ENCODE data around the gene MOB1A.
A peak's percentile ranks its signal among the peaks of the same experiment; 100 is the strongest.

MOB1A gene

GRCh38 chr2:74201196-74201595 is 22.5 kb upstream of the MOB1A start:
- Histone ChIP-seq H4K20me1 (ENCODE audit: insufficient read depth, low read length) (no peaks in the 10 kb centered on the region), H3K4me1 (ENCODE audit: insufficient read depth, low read length, severe bottlenecking) (peaks cover 57% of the 10 kb centered on the region), H3K9me2 (ENCODE audit: low read depth, low read length) (no peaks in the 10 kb centered on the region), H3F3A (ENCODE audit: insufficient read depth, low read length) (no peaks in the 10 kb centered on the region), H3K79me2 (ENCODE audit: insufficient read depth, low read length) (peaks cover 71% of the 10 kb centered on the region), H3K4me2 (ENCODE audit: low read length) (peak overlapping the region; percentile 92), H3K9ac (ENCODE audit: low read length) (no peak overlapping the region), H3K27ac (ENCODE audit: low read depth, low read length, poor library complexity, severe bottlenecking) (no peak overlapping the region), H3K27me3 (ENCODE audit: insufficient read depth, low read length) (no peaks in the 10 kb centered on the region), H3K36me3 (ENCODE audit: insufficient read depth, low read length) (peaks cover 62% of the 10 kb centered on the region), H2AFZ (ENCODE audit: low read length) (no peak overlapping the region), H3K4me3 (ENCODE audit: low read depth, low read length, poor library complexity, severe bottlenecking) (peak overlapping the region; percentile 77), H3K9me3 (ENCODE audit: low read length) (no peaks in the 10 kb centered on the region)
- TF ChIP-seq CTCF (IDR thresholded peaks at IDR 0.05; ENCODE audit: low read length) = no peak
- no peak for TF ChIP-seq EZH2 (IDR thresholded peaks at IDR 0.05; ENCODE audit: borderline replicate concordance, low read length)

- TF ChIP-seq EZH2 (IDR thresholded peaks at IDR 0.05; ENCODE audit: borderline replicate concordance, low read length) (no peak), CTCF (IDR thresholded peaks at IDR 0.05; ENCODE audit: low read length) (no peak)
- no peaks in the 10 kb centered on the region for H3F3A ChIP-seq (ENCODE audit: insufficient read depth, low read length)
- peak overlapping the region; percentile 92 for H3K4me2 ChIP-seq (ENCODE audit: low read length)
- H4K20me1 ChIP-seq (ENCODE audit: insufficient read depth, low read length) = no peaks in the 10 kb centered on the region
- H3K79me2 ChIP-seq (ENCODE audit: insufficient read depth, low read length) = peaks cover 58% of the 10 kb centered on the region
- peaks cover 49% of the 10 kb centered on the region for H3K36me3 ChIP-seq (ENCODE audit: insufficient read depth, low read length)
- H3K9ac ChIP-seq (ENCODE audit: low read length) = peak overlapping the region; percentile 89
- no peaks in the 10 kb centered on the region for H3K9me2 ChIP-seq (ENCODE audit: low read depth, low read length)
- H3K9me3 ChIP-seq (ENCODE audit: low read length) = no peaks in the 10 kb centered on the region
- H3K4me1 ChIP-seq (ENCODE audit: insufficient read depth, low read length, severe bottlenecking) = peaks cover 48% of the 10 kb centered on the region
- peak overlapping the region; percentile 77 for H3K4me3 ChIP-seq (ENCODE audit: low read depth, low read length, poor library complexity, severe bottlenecking)
- peak overlapping the region; percentile 15 for H3K27ac ChIP-seq (ENCODE audit: low read depth, low read length, poor library complexity, severe bottlenecking)
- no peaks in the 10 kb centered on the region for H3K27me3 ChIP-seq (ENCODE audit: insufficient read depth, low read length)
- H2AFZ ChIP-seq (ENCODE audit: low read length) = no peak overlapping the region
Measured at GRCh38 chr2:74199871-74200305, 21.2 kb upstream of the MOB1A start.

GRCh38 chr2:74199275-74199701 is 20.6 kb upstream of the MOB1A start:
- Histone ChIP-seq H2AFZ (ENCODE audit: low read length) (no peak overlapping the region), H3K9ac (ENCODE audit: low read length) (peak overlapping the region; percentile 89), H3K79me2 (ENCODE audit: insufficient read depth, low read length) (peaks cover 52% of the 10 kb centered on the region), H3K4me3 (ENCODE audit: low read depth, low read length, poor library complexity, severe bottlenecking) (peak overlapping the region; percentile 77), H3K36me3 (ENCODE audit: insufficient read depth, low read length) (peaks cover 43% of the 10 kb centered on the region), H3F3A (ENCODE audit: insufficient read depth, low read length) (no peaks in the 10 kb centered on the region), H3K4me1 (ENCODE audit: insufficient read depth, low read length, severe bottlenecking) (peaks cover 45% of the 10 kb centered on the region), H3K27ac (ENCODE audit: low read depth, low read length, poor library complexity, severe bottlenecking) (peak overlapping the region; percentile 15), H4K20me1 (ENCODE audit: insufficient read depth, low read length) (no peaks in the 10 kb centered on the region), H3K9me2 (ENCODE audit: low read depth, low read length) (no peaks in the 10 kb centered on the region), H3K4me2 (ENCODE audit: low read length) (peak overlapping the region; percentile 92), H3K27me3 (ENCODE audit: insufficient read depth, low read length) (no peaks in the 10 kb centered on the region), H3K9me3 (ENCODE audit: low read length) (no peaks in the 10 kb centered on the region)
- TF ChIP-seq CTCF (IDR thresholded peaks at IDR 0.05; ENCODE audit: low read length) (no peak), EZH2 (IDR thresholded peaks at IDR 0.05; ENCODE audit: borderline replicate concordance, low read length) (no peak)

Data from OCI-LY1 (cell line).